Smooth muscle cell (in vitro differentiated cells): ENCODE results near the gene SLC25A33. TPM values are rescaled to one million over a fixed set of nuclear protein-coding genes. Genes with fewer than 3 reads are reported as not detected.
"Not testable (repeated sequence)": the region's sequence is repeated elsewhere in the genome, so short reads cannot be mapped to it uniquely, and the experiment has no call there.

ENCODE experiments used
- DNase-seq: peaks from one replicate; lab custom pipeline; 2025; ENCODE audit not compliant: unreplicated experiment; lab: John Stamatoyannopoulos, UW
- H2AFZ ChIP-seq: fragments of 200-600 bp; sonication (generic); 2 replicates; pipeline ENCODE4 v1.6.0; 2016; ENCODE audit warnings: antibody characterized with exemption, low read depth, mild to moderate bottlenecking
- H3F3A ChIP-seq: fragments of 200-600 bp; sonication (generic); 2 replicates; pipeline ENCODE4 v1.6.0; 2017; ENCODE audit warnings: antibody characterized with exemption, low read depth
- H3K27ac ChIP-seq: fragments of 200-600 bp; sonication (generic); 2 replicates; pipeline ENCODE4 v1.5.1; 2016; ENCODE audit warnings: low read depth, mild to moderate bottlenecking
- H3K27me3 ChIP-seq: fragments of 200-600 bp; sonication (generic); 2 replicates; pipeline ENCODE4 v1.6.1; 2016; ENCODE audit warnings: low read depth, mild to moderate bottlenecking
- H3K36me3 ChIP-seq: fragments of 200-600 bp; sonication (generic); 2 replicates; pipeline ENCODE4 v1.5.1; 2016; ENCODE audit warnings: low read depth
- H3K4me1 ChIP-seq: fragments of 200-600 bp; sonication (generic); 2 replicates; pipeline ENCODE4 v1.5.1; 2016; ENCODE audit warnings: low read depth
- H3K4me2 ChIP-seq: fragments of 200-600 bp; sonication (generic); 2 replicates; pipeline ENCODE4 v1.6.0; 2016; ENCODE audit warnings: mild to moderate bottlenecking
- H3K4me3 ChIP-seq: fragments of 200-600 bp; sonication (generic); 2 replicates; pipeline ENCODE4 v1.5.1; 2016; ENCODE audit warnings: mild to moderate bottlenecking
- H3K79me2 ChIP-seq: fragments of 200-600 bp; sonication (generic); 2 replicates; pipeline ENCODE4 v1.6.0; 2016; ENCODE audit warnings: low read depth, mild to moderate bottlenecking
- H3K9ac ChIP-seq: fragments of 200-600 bp; sonication (generic); 2 replicates; pipeline ENCODE4 v1.6.0; 2016; ENCODE audit warnings: low read depth
- H3K9me3 ChIP-seq: fragments of 200-600 bp; sonication (generic); replicated peaks from 2 replicates; pipeline ENCODE4 v1.5.1; 2016; ENCODE audit warnings: low read depth
- H4K20me1 ChIP-seq: fragments of 200-600 bp; sonication (generic); 2 replicates; pipeline ENCODE4 v1.6.0; 2016; ENCODE audit warnings: low read depth
- WGBS: methylation state at CpG from one replicate; pipeline ENCODE4 v1.1.7; 2016; ENCODE audit warnings: low lambda C conversion rate; 5-methylcytosine and 5-hydroxymethylcytosine counted together
- polyA plus RNA-seq: library from polyadenylated mRNA; unstranded; fragments of >200 nt; fragmentation: Nextera tagmentation; extraction: Ambion mirVana; gene quantifications from 2 replicates; pipeline ENCODE4 v1.2.1, GENCODE V29; 2016
- total RNA-seq: library from RNA; depleted of rRNA; stranded (reverse); fragments of >200 nt; gene quantifications from 2 replicates; pipeline ENCODE4 v1.2.3, GENCODE V29; 2014
- TF ChIP-seq, protein P1 (sequence below): fragments of 200-600 bp; sonication (generic); IDR thresholded peaks from 2 replicates; pipeline ENCODE4 v1.5.1; 2017; ENCODE audit warnings: borderline replicate concordance, mild to moderate bottlenecking, antibody characterized with exemption; ENCODE audit not compliant: insufficient read depth, poor library complexity, severe bottlenecking

SLC25A33 gene
- total and polyA plus RNA-seq, 2 experiments from 2014 or later = 5.4 to 5.5 TPM

DNA sequence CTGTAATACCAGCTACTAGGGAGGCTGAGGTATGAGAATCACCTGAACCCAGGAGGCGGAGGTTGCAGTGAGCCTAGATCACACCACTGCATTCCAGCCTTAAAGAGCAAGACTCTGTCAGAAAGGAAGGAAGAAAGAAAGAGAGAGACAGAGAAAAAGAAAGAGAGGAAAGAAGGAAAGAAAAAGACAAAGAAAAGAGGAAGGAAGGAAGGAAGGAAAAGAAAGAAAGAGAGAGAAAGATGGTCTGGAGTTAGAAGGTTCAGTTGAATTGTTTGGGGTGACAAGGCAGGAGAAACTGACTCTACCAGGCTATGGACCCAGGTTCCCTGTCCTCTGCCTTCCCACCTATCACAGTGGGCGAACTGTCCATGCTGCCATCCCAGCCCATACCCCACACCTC lies 84.8 kb downstream of the SLC25A33 start:
- H2AFZ ChIP-seq = no peak overlapping the region
- no peaks in the 10 kb centered on the region for H3K9me3 ChIP-seq
- H3K9ac ChIP-seq = no peak overlapping the region
- H4K20me1 ChIP-seq = no peaks in the 10 kb centered on the region
- no peak overlapping the region for H3K27ac ChIP-seq
- H3F3A ChIP-seq = no peaks in the 10 kb centered on the region
- H3K4me1 ChIP-seq = no peaks in the 10 kb centered on the region
- H3K4me2 ChIP-seq = no peak overlapping the region
- no peak for DNase-seq
- H3K36me3 ChIP-seq = no peaks in the 10 kb centered on the region
- no peaks in the 10 kb centered on the region for H3K79me2 ChIP-seq
- H3K4me3 ChIP-seq = no peak overlapping the region
- TF ChIP-seq, protein P1, sequence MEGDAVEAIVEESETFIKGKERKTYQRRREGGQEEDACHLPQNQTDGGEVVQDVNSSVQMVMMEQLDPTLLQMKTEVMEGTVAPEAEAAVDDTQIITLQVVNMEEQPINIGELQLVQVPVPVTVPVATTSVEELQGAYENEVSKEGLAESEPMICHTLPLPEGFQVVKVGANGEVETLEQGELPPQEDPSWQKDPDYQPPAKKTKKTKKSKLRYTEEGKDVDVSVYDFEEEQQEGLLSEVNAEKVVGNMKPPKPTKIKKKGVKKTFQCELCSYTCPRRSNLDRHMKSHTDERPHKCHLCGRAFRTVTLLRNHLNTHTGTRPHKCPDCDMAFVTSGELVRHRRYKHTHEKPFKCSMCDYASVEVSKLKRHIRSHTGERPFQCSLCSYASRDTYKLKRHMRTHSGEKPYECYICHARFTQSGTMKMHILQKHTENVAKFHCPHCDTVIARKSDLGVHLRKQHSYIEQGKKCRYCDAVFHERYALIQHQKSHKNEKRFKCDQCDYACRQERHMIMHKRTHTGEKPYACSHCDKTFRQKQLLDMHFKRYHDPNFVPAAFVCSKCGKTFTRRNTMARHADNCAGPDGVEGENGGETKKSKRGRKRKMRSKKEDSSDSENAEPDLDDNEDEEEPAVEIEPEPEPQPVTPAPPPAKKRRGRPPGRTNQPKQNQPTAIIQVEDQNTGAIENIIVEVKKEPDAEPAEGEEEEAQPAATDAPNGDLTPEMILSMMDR = no peak
- H3K27me3 ChIP-seq = peaks cover 2% of the 10 kb centered on the region
- WGBS = 98% methylated on average over 2 of the region's 2 CpGs

DNA sequence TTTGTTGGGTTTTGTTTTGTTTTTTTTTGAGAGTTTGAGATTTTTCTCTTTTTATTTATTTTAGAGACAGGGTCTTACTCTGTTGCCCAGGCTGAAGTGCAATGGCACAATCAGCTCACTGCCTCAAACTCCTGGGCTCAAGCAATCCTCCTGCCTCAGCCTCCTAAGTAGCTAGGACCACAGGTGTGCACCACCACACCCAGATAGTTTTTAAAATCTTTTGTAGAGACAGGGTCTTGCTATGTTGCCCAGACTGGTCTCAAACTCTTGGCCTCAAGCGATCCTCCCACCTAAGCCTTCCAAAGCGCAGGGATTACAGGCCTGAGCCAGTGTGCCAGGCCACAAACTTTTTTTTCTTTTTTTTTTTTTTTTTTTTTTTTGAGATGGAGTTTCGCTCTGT lies 85.8 kb downstream of the SLC25A33 start:
- H3K27me3 ChIP-seq, H3F3A ChIP-seq, H3K27ac ChIP-seq, DNase-seq, H2AFZ ChIP-seq, H3K4me3 ChIP-seq, H3K4me1 ChIP-seq, H3K9me3 ChIP-seq, H3K36me3 ChIP-seq, H3K4me2 ChIP-seq, H3K79me2 ChIP-seq, H3K9ac ChIP-seq, H4K20me1 ChIP-seq: not testable (repeated sequence)
- WGBS = 98% methylated on average over 2 of the region's 3 CpGs

DNA sequence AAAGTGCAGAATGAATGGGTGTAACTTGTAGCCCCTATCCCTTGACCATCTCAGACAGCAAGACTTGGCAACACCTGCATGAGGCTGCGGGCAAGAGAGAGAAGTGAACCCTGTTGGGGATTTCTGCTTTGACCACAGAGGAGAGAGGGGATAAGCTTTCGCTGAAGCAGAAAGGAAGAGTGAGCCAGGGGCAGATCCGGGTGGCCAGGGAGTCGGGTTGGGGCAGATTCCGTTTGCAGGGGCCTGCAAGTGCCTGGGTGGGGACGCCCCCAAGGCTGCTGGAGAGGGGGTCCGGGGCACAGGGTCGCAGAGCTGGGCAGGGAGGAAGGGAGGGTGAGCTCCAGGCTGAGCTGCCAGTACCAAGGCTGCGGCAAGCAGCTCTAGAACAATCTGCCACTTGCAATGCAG lies 86.9 kb downstream of the SLC25A33 start:
- Histone ChIP-seq H3K9ac (no peak overlapping the region), H2AFZ (no peak overlapping the region), H4K20me1 (no peaks in the 10 kb centered on the region), H3K4me1 (no peaks in the 10 kb centered on the region), H3F3A (no peaks in the 10 kb centered on the region), H3K27ac (no peak overlapping the region), H3K36me3 (no peaks in the 10 kb centered on the region), H3K9me3 (no peaks in the 10 kb centered on the region), H3K4me3 (no peak overlapping the region), H3K4me2 (no peak overlapping the region), H3K79me2 (no peaks in the 10 kb centered on the region), H3K27me3 (no peaks in the 10 kb centered on the region)
- TF ChIP-seq, protein P1 = no peak
- DNase-seq = no peak
- 84% methylated on average over 7 of the region's 9 CpGs for WGBS

DNA sequence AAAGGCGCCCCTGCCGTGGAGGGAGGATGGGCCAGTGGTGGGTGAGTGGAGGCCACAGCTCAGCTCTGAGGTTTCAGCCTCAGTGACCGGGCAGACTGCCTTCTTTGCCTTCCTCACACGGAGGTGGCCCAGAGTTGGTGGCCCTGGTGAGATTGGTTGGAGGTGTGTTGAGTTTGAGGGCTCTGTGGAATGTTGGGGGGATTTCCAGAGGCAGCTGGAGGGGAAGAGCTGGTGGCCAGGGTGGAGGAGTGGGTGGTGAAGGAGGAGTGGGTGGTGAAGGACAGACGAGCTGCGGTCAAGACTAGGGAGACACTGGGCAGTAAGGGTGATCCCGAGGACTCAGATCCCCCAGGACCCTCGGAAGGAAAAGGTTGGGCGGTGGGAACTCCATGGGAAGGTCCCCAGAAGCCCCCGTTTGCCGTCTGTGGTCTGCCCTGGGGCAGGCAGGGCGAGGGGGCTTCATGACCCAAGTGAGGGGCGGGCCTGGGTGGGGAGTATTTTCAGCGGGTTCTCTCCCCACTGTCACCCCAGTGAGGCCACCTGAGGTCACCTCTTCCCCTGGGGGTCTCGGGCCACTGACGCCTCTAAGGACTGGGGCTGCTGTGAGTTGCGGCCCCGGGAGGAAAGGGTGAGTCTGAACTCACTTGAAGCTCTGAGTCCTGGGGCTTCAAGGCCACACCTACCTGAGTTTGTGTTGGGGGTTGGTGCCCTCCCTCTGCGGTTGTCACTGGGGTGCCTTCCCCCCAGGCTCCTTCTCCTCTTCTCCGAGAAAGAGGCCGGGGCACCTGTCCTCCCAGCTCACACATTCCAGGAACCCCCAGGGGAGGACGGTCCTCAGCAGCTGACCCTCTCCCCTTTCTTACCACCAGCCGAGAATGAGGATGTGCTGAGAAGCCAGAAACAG lies 89.5 kb downstream of the SLC25A33 start:
- TF ChIP-seq, protein P1 = no peak
- Histone ChIP-seq H3F3A (no peaks in the 10 kb centered on the region), H3K79me2 (no peaks in the 10 kb centered on the region), H3K27me3 (no peaks in the 10 kb centered on the region), H3K9me3 (no peaks in the 10 kb centered on the region), H3K4me2 (no peak overlapping the region), H2AFZ (no peak overlapping the region), H3K36me3 (no peaks in the 10 kb centered on the region), H3K4me3 (no peak overlapping the region), H3K4me1 (no peaks in the 10 kb centered on the region), H3K9ac (no peak overlapping the region), H4K20me1 (no peaks in the 10 kb centered on the region), H3K27ac (no peak overlapping the region)
- DNase-seq = no peak
- WGBS = 91% methylated on average over 21 of the region's 23 CpGs
